SH-SY5Y (cell line): ENCODE results near the gene CDCA7.

ENCODE experiments used
- GATA2 ChIP-seq: IDR thresholded peaks from 2 replicates; pipeline ENCODE4 v1.6.1; 2011; ENCODE audit warnings: mild to moderate bottlenecking, low read depth, low read length
- GATA3 ChIP-seq: IDR thresholded peaks from 2 replicates; pipeline ENCODE4 v1.6.1; 2011; ENCODE audit warnings: low read depth, mild to moderate bottlenecking, low read length, moderate library complexity

GRCh38 chr2:173395567-173396351 lies 41.1 kb downstream of the CDCA7 start:
- TF ChIP-seq GATA2 (no peak), GATA3 (no peak)
